ENCODE data around the gene HOXB13. TPM values are rescaled to one million over a fixed set of nuclear protein-coding genes. Genes with fewer than 3 reads are reported as not detected.
A peak's percentile ranks its signal among the peaks of the same experiment; 100 is the strongest.
"Not testable (repeated sequence)": the region's sequence is repeated elsewhere in the genome, so short reads cannot be mapped to it uniquely, and the experiment has no call there.

Gene HOXB13
- total RNA-seq, 1 donor from 2014 or later, result not detected

DNA sequence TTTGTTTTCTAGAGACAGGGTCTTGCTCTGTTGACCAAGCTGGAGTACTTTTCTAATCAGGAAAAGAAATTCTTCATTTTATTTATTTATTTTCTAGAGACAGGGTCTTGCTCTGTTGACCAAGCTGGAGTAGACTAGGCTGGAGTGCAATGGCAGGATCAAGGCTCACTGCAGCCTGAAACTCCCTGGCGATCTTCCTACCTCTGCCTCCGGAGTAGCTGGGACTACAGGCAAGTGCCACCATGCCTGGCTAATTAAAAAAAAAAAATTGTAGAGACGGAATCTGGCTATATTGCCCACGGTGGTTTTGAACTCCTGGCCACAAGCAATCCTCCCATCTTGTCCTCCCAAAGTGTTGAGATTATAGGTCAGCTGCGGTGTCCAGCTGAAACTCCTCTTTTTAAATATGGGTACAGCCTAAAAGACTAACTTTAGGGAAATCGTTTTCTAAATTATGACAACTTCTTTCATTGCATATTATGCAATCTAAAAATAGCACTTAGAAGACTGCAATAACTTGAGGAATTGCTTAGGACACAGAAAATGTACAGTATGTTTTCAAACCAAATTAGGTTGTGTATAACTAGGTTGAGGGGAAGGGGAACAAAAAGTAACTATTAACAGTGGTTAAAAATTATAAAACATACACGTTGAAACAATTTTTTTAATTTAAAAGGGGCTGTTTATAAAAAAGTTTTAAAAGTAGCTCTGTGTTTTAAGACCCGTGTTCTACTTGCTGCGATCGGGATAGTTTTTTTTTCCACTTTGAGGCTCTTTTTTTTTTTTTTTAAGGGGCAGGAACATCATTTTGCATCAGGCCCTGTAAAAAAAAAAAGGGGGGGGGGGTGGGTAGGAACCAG is 11.0 kb downstream of the HOXB13 start:
- no peak for DNase-seq (ENCODE audit: low spot score in 2 of 2)
- no peak for FAIRE-seq

DNA sequence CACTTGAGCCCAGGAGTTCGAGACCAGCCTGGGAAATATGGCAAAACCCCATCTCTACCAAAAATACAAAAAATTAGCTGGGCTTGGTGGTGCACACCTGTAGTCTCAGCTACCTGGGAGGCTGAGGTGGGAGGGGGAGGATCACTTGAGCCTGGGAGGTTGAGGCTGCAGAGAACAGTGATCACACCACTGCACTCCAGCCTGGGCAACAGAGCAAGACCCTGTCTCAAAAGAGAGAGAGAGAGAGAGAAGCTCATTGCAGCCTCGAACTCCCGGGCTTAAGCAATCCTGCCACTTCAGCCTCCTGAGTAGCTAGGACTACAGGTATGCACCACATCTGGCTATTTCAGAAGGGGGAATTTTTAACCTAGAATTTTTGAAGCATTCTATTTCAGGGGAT is 12.0 kb downstream of the HOXB13 start:
- DNase-seq (ENCODE audit: low spot score in 2 of 2); FAIRE-seq: not testable (repeated sequence)

DNA sequence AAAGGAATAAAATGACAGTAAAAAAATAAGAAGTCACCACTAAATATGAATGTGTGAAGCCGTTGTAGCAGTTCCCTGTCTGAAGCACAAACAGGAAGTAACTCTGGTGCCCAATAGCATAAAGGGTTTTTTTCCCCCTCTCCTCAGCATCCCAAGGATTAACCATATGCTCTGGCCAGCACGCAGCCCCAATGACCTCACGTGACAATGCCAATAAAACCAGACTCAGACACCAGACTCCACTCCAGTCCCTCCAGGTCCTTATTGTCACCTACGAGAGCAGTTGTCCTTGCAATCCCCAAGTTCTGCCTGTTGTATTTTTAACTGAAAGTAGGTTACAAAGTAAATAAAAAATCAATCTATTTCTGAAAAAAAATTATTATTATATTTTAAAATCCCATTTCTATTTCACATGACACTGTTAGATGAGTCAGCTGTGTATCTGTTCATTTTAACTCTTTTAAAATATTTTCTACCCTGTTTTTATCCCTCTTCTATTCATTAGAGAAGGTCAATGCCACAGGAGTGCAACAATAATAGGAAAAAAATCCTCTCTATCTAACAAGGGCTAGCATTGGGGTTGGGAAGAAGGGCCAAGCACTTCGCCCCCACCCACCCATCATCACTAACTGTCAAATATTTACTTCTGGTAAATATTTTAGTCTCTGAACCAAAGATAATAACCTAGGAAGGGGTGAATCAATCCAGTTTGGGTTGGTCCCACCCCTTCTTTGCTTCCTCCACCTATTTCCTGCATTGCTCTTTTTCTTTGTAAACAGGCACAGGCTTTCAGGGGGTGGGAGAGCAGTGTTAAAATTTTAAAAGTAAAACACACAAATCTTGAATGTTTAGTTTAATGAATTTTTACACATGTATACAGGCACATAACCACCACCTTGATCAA is 12.8 kb downstream of the HOXB13 start:
- no peak for FAIRE-seq
- no peak for DNase-seq (ENCODE audit: low spot score in 2 of 2)

DNA sequence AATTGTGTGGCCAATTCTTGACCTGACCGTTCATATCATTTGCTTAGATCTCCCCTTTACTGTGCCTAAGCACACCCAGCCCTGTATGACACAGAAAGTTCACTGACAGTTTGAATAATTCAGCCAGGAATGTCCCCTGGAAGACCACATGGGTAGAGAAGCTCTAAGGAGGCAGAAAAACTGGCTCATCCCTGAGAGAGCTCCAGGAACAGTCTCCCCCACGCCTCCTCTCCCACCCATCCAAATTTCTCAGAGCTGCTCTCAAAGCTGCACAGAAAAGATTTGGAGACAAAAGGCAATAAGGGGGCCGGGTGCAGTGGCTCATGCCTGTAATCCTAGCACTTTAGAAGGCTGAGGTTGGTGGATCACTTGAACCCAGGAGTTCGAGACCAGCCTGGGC is 17.4 kb downstream of the HOXB13 start:
- DNase-seq (ENCODE audit: low spot score in 2 of 2) (no peak), FAIRE-seq (no peak)

DNA sequence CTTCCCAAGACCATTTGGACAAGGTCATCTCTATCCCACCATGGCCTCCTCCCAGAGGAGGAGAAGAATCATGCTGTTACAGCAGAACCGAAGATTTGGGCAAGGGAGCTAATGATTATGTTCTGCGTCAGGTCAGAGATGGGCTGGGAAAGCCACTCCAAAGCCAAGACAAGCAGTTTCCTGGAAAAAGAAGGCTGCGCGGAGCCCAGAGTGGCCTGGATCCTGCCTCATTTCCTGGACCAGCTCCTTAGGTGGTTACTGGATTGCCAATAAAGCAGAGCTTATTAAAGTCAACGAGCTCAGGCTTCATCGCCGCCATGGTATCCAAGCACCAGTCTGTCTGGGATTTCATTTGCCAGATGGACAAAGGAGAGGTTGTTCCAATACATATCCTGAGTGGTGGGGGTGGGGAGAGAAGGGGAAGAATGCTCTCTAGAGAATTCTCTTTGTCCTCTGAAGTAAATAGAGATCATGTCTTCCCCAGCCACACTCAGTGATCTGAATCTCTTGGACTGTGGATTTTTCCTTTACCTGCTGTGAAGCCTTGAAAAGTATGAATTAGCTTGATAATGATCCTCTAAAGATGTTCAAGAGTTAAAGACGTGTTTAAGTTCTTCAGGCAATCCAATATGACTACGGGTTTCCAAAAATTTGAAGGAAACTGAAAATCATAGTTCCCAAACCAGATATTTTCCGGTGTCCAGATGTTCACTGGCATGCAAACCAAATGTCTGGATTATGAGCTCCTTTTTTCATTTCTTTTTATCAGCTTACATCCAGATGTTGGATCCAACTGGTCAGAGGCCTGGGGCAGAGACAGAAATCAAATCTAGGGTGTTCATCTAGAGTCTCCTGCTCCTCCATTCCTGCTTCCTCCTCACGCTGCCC is 23.9 kb downstream of the HOXB13 start:
- FAIRE-seq, result no peak
- DNase-seq (ENCODE audit: low spot score in 2 of 2), result no peak

DNA sequence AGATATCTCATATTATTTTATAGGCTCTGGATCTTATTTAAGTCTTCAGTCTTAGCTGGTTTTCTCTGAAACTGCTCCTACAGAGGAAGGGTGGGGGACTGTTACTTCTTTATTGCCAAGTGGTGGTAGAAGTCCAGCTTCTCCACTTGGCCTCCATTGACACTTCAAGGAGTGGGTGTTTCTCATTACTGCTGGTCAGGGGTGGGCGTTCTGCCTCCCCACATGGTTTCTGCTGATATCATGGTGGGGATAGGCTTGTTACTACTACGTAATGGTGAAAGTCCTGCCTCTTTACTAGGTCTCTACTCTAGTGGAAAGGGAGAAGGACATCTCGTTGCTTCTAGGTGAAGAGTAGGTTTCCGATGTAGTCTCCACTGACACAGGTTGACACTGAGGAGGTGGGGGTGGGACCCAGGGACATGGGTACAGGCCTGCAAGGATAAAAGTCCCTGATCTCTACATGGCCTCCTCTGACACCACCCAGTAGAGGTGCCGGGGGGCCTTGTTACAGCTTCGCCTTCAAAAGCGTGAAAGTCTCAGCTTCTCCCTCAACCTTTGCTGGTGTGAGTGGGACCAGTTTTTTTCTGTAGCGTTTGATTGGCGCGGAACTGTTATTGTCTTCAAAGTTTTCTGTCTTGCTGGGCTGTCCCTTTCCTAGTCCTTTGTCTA is 26.6 kb downstream of the HOXB13 start:
- DNase-seq (ENCODE audit: low spot score in 2 of 2) (no peak), FAIRE-seq (no peak)

DNA sequence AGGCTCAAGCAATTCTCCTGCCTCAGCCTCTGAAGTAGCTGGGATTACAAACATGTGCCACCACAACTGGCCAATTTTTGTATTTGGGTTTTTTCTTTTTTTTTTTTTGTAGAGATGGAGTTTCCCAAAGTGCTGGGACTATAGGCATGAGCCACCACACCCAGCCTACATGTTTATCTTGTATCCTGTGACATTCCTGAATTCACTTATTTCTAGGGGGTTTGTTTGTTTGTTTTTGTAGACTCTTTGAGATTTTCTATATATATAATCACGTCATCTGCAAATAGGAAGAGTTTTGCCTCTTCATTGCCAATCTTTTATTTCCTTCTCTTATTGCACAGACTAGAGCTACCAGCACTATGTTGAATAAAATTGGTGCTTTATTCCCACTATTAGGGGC is 35.4 kb downstream of the HOXB13 start:
- DNase-seq (ENCODE audit: low spot score in 2 of 2) (no peak), FAIRE-seq (no peak)

DNA sequence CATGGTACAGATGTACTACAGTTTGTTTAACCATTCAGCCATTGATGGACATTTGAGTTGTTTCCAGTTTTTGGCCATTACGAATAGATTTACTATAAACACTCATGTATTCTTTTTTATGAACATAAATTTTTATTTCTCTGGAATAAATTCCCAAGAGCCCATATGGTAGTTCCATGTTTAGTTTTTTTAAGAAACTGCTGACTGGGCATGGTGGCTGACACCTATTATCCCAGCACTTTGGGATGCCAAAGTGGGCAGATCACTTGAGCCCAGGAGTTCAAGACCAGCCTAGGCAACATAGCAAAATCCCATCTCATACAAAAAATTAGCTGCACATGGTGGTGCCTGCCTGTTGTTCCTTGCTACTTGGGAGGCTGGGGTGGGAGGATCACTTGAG is 36.5 kb downstream of the HOXB13 start:
- FAIRE-seq, result no peak
- no peak for DNase-seq (ENCODE audit: low spot score in 2 of 2)

DNA sequence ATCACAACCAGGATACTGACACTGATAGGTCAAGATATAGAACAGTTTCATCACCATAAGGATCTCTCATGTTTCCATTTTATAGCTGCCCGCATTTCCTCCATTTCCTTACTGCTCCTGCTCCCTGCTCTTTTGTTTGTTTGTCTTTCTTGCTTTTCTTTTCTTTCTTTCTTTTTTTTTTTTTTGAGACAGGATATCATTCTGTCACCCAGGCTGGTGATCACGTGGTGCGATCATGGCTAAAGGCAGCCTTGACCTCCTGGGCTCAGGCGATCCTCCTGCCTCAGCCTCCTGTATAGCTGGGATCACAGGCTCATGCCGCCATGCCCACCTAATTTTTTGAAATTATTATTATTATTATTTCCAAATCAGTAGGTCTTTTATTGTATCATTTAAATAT is 37.9 kb downstream of the HOXB13 start:
- DNase-seq (ENCODE audit: low spot score in 2 of 2) (no peak), FAIRE-seq (no peak)

DNA sequence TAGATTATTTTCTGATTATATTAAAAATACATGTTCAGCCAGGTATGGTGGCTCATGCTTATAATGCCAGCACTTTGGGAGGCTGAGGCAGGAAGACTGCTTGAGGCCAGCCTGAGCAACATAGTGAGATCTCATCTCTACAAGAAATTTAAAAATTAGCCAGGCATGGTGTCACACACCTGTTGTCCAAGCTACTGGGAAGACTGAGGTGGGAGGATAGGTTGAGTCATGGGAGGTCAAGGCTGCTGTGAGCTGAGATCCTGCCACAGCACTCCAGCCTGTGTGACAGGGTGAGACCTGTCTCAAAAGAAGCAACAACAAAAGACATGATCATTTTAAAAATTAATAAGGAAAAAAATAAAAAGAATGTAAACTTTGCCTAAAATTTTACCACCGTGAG is 46.9 kb downstream of the HOXB13 start:
- FAIRE-seq, result no peak
- no peak for DNase-seq (ENCODE audit: low spot score in 2 of 2)

DNA sequence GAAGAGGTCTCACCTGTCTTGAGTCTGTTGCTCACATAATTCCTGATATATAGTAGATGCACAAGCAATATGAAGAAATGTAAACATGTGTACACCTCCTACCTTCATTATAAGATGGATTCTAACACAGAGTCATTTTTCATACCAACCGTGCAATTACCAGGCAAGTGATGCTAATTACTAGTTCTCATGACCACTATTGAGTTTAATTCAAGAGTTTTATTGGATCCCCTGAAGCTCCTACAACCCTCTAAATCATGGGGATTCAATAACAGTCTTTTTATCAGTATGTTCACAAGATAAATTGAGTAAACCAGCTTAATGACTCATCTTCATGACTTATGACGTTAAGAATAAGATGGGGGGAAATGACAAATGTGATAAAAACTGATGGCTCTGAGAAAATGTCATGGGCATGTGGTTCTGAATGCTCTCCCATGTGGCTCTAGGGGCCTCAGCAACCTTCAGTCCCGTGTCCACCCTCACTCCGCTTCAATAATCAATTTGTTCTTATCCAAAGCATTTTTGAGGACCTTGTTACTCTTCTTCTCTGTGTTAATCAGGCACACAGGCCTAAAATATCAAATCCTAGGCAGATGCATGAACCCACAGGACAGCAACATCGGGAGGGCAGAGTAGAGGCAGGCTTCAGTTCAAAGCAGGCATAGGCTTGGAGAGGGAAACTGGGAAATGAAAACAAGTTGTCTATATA is 49.0 kb downstream of the HOXB13 start:
- no peak for FAIRE-seq
- DNase-seq (ENCODE audit: low spot score in 2 of 2), result no peak

DNA sequence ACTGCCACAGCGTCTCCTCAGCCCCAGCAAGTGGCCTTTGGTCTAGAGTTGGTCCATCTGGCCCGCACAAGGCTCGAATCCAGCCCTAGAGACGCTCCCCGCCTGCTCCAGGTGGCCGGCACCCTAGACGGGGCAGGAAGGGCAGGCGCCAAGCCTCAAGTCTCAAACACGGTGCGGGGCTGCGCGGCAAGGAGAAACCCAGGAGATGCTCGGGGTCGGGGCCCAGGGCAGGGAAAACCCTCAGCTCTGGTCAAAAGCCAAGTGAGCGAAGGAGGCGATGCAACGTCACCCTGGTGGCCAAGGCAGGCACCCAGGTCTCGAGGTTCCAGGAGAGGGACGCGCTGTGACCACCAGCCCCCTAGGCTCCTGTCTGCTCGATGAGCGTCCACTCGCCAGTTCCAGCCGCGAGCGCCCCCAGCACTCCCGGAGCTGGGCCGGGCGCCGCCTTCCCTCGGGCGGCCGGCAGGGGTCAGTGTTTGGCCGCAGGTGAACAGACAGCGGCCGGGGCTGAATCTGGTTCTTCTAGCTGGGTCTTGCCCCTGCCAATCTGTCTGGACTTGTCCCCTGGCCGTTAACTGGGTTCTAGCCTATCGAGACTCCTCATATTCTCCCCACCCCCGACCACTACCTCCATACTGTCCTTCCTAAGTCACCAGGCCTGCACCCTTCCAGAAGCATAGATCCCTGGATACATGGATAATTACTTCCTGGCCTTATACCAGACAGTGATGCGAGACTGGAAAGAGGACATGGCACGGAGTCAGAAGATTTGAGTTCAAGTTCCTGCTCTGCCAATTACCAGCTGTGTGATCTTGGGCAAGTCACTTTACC is 50.2 kb downstream of the HOXB13 start:
- FAIRE-seq (no peak), DNase-seq (ENCODE audit: low spot score in 2 of 2) (peak; percentile 44 to 66)

DNA sequence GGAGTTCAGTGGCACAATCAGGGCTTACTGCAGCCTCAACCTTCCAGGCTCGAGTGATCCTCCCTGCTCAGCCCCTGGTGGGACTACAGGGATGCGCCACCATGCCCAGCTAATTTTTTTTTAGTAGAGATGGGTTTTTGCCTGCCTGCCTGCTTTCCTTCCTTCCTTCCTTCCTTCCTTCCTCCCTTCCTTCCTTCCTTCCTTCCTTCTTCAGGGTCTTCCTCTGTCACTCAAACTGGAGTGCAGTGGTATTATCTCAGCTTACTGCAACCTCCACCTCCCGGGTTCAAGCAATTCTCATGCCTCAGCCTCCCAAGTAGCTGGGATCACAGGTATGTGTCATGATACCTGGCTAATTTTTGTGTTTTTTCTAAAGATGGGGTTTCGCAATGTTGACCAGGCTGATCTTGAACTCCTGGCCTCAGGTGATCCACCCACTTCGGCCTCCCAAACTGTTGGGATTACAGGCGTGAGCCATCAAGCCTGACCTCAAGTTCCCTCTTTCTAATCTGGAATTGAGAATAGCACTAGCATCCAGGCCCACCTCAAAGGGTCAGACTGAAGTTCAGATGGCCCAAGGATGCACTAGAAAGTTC is 51.5 kb downstream of the HOXB13 start:
- FAIRE-seq (no peak), DNase-seq (ENCODE audit: low spot score in 2 of 2) (no peak)

Small RNAs within 50 kb of the gene (small RNA-seq; reads per million reads assigned to genes)
- not detected for gene AC091179.2
- gene COX6B1P2, result not detected
- not detected for gene MIR3185
- not detected for gene RF02132
- gene RF02133, result not detected
- gene RN7SL125P, result not detected

Other genes starting within 250 kb of the HOXB13 start
- not detected for gene HOXB1, start 197.7 kb downstream of the HOXB13 start, total RNA-seq
- gene HOXB2, start 183.6 kb downstream of the HOXB13 start, total RNA-seq, result not detected
- gene HOXB4, start 150.4 kb downstream of the HOXB13 start, total RNA-seq, result not detected
- gene HOXB3, start 138.5 kb downstream of the HOXB13 start, total RNA-seq, result not detected
- not detected for gene HOXB5, start 135.0 kb downstream of the HOXB13 start, total RNA-seq
- gene HOXB6, start 123.8 kb downstream of the HOXB13 start, total RNA-seq, result not detected
- gene HOXB7, start 117.7 kb downstream of the HOXB13 start, total RNA-seq, result not detected
- gene HOXB8, start 113.5 kb downstream of the HOXB13 start, total RNA-seq, result not detected
- gene HOXB9, start 102.4 kb downstream of the HOXB13 start, total RNA-seq, result not detected
- not detected for gene PRAC1, start 6.2 kb downstream of the HOXB13 start, total RNA-seq
- gene PRAC2, start 5.6 kb downstream of the HOXB13 start, total RNA-seq, result not detected
- gene TTLL6, start 88.5 kb upstream of the HOXB13 start, total RNA-seq, result not detected
- 9.0 TPM for gene CALCOCO2, start 102.3 kb upstream of the HOXB13 start, total RNA-seq
- 29.3 TPM for gene ATP5MC1, start 164.0 kb upstream of the HOXB13 start, total RNA-seq
- gene UBE2Z, start 179.7 kb upstream of the HOXB13 start, total RNA-seq, result 52.2 TPM
- gene SNF8, start 216.1 kb upstream of the HOXB13 start, total RNA-seq, result 43.6 TPM
- not detected for gene GIP, start 239.8 kb upstream of the HOXB13 start, total RNA-seq

Data from frontal cortex (tissue), 4 donors.